A549 (cell line): ENCODE results near the gene LRRC45. TPM values are rescaled to one million over a fixed set of nuclear protein-coding genes. Genes with fewer than 3 reads are reported as not detected.

Source experiments
- ATAC-seq, 2 experiments: fragments of 200-7000 bp in 1 of 2; fragments of >200 bp in 1 of 2; cut with Nextera tagmentation in 1 of 2; cut with Tn5 transposase in 1 of 2; 3 replicates each; pipeline versions ENCODE4 v1.8.0 to v1.9.1; 2018 to 2020; ENCODE audit warnings: mild to moderate bottlenecking in 1 of 2, moderate library complexity in 1 of 2
- CTCF ChIA-PET: fragments of 300-600 bp; sonication (Branson Sonifier 250); formaldehyde crosslinking; extraction: SDS; loops from one replicate; lab custom pipeline; 2021; ENCODE audit warnings: antibody characterized with exemption, inconsistent platforms; lab: Yijun Ruan, JAX
- POLR2A ChIA-PET: fragments of 350-600 bp; formaldehyde crosslinking; extraction: SDS; loops from one replicate; lab custom pipeline; 2021; ENCODE audit warnings: antibody characterized with exemption, inconsistent platforms; lab: Yijun Ruan, JAX
- DNase-seq, 2 experiments: peaks; one replicate each; pipeline versions ENCODE4 v3.0.0 to v3.0.0-alpha.2; 2011 to 2016; ENCODE audit warnings: low read depth in 1 of 2, low spot score in 1 of 2
- FAIRE-seq: peaks from 2 replicates; lab custom pipeline; 2011; peaks lifted over from hg19 to GRCh38; lab: Jason Lieb, UNC
- H3K27ac ChIP-seq, 2 experiments: fragments of >200 bp; sonication (Bioruptor Twin); formaldehyde crosslinking; 3 replicates each; pipeline ENCODE4 v1.5.1; 2016 to 2017
- H3K4me1 ChIP-seq: fragments of >200 bp; sonication (Bioruptor Twin); formaldehyde crosslinking; 3 replicates; pipeline ENCODE4 v1.6.1; 2016
- H3K4me2 ChIP-seq: fragments of >200 bp; sonication (Bioruptor Twin); formaldehyde crosslinking; 3 replicates; pipeline ENCODE4 v1.6.1; 2016
- H3K4me3 ChIP-seq: fragments of >200 bp; sonication (Bioruptor Twin); formaldehyde crosslinking; 3 replicates; pipeline ENCODE4 v1.5.1; 2016
- H3K9me3 ChIP-seq: fragments of >200 bp; sonication (Bioruptor Twin); formaldehyde crosslinking; 3 replicates; pipeline ENCODE4 v1.6.1; 2016
- ATOH8 ChIP-seq: fragments of 250-450 bp; sonication (Bioruptor Pico); IDR thresholded peaks from 2 replicates; pipeline ENCODE4 v1.5.0; 2020; ENCODE audit warnings: low read depth, mild to moderate bottlenecking, moderate library complexity
- E2F6 ChIP-seq: IDR thresholded peaks from 2 replicates; pipeline ENCODE4 v1.6.1; 2012; ENCODE audit warnings: low read depth, borderline replicate concordance
- ELK1 ChIP-seq: fragments of 150-350 bp; IDR thresholded peaks from 2 replicates; pipeline ENCODE4 v1.6.1; 2014; ENCODE audit warnings: low read depth, mild to moderate bottlenecking, low read length
- HEYL ChIP-seq: fragments of 250-450 bp; sonication (Bioruptor Pico); IDR thresholded peaks from 2 replicates; pipeline ENCODE4 v1.8.0; 2021; ENCODE audit warnings: mild to moderate bottlenecking, moderate library complexity
- HOXB13 ChIP-seq: fragments of 250-450 bp; sonication (Bioruptor Pico); IDR thresholded peaks from 2 replicates; pipeline ENCODE4 v1.5.0; 2020; ENCODE audit warnings: low read depth, mild to moderate bottlenecking, moderate library complexity
- MYC ChIP-seq: IDR thresholded peaks from 2 replicates; pipeline ENCODE4 v1.6.1; 2012; ENCODE audit warnings: mild to moderate bottlenecking, inconsistent platforms, low read length, improper control_type of control experiment, borderline replicate concordance
- POLR2A ChIP-seq: IDR thresholded peaks from 2 replicates; pipeline ENCODE4 v1.6.1; 2012; ENCODE audit warnings: mild to moderate bottlenecking, low read length
- REST ChIP-seq: fragments of 200-600 bp; sonication (generic); IDR thresholded peaks from 2 replicates; pipeline ENCODE4 v1.6.1; 2016; ENCODE audit warnings: antibody characterized with exemption, mild to moderate bottlenecking, moderate library complexity
- RFX5 ChIP-seq: fragments of 450-650 bp; IDR thresholded peaks from 2 replicates; pipeline ENCODE4 v1.7.1; 2014; ENCODE audit warnings: antibody characterized with exemption, mild to moderate bottlenecking, moderate library complexity
- USF2 ChIP-seq: fragments of 450-650 bp; IDR thresholded peaks from 2 replicates; pipeline ENCODE4 v1.6.1; 2014; ENCODE audit warnings: antibody characterized with exemption
- ZFP36 ChIP-seq: fragments of 450-650 bp; IDR thresholded peaks from 2 replicates; pipeline ENCODE4 v1.6.1; 2014; ENCODE audit warnings: borderline replicate concordance; ENCODE audit not compliant: partially characterized antibody
- WGBS: methylation state at CpG from one replicate; pipeline ENCODE4 v1.1.6; 2017; ENCODE audit errors: missing lambda C conversion rate; 5-methylcytosine and 5-hydroxymethylcytosine counted together
- polyA minus RNA-seq: library from RNA; depleted of rRNA, polyadenylated mRNA; stranded (reverse); fragments of >200 nt; gene quantifications from 2 replicates; pipeline ENCODE4 v1.2.3, GENCODE V29; 2011; rRNA and poly(A)+ RNA removed
- polyA plus RNA-seq, 4 experiments: library from polyadenylated mRNA; depleted of rRNA in 3 of 4; stranded (reverse); fragments of >200 nt; fragmentation: RNase III in 1 of 4; extraction: RNeasy Plus Mini Kit Qiagen cat#74134 plus additional on column Dnase treatment in 1 of 4; gene quantifications; 2 replicates in 3 of 4; 3 replicates in 1 of 4; pipeline ENCODE4 v1.2.3, GENCODE V29; 2011 to 2017

Gene LRRC45
- 6.0 and 6.4 TPM in 2 replicates for polyA plus RNA-seq (2011; rRNA removed)
- 24.4 and 25.8 TPM in 2 replicates for polyA plus RNA-seq (2012; cell fraction: cytosol; rRNA removed)
- polyA plus RNA-seq (2012; cell fraction: nucleus; rRNA removed) = 100 and 111 TPM in 2 replicates
- 19.1 to 24.5 TPM (median 21.6 TPM) in 3 replicates for polyA plus RNA-seq (2017; fragmentation: RNase III; extraction: RNeasy Plus Mini Kit Qiagen cat#74134 plus additional on column Dnase treatment)
- polyA minus RNA-seq = 4.9 and 7.3 TPM in 2 replicates

GRCh38 chr17:82022981-82023446 lies at the start of gene LRRC45:
LRRC45 (plus strand) TSS chr17:82023305; CDS start chr17:82023644, 339 bp downstream.
- no peak for TF ChIP-seq POLR2A
- TF ChIP-seq RFX5 = peak; percentile 18; the same call in 1 of the 2 replicates
- TF ChIP-seq HEYL (CRISPR knock-in tag) = no peak
- peak; percentile 12; the same call in 1 of the 2 replicates for TF ChIP-seq MYC
- peak; percentile 40; the same call in 1 of the 2 replicates for TF ChIP-seq REST
- no peak for TF ChIP-seq HOXB13 (CRISPR knock-in tag)
- peak; percentile 38; the same call in 1 of the 2 replicates for TF ChIP-seq USF2
- no peak for TF ChIP-seq ATOH8 (CRISPR knock-in tag)
- no peak for TF ChIP-seq ZFP36
- TF ChIP-seq E2F6 = 0 out of 2 replicates have a peak, but pooled peaks have one; percentile 54
- ChIA-PET CTCF (interaction anchor here (0.7 to 33.2 kb wide), 15 partner anchors 10 to 154 kb away, joined by 3 to 794 read pairs (median 32); partner anchors contain the start of genes ASPSCR1, DCXR, MAFG and MYADML2), POLR2A (interaction anchor here (0.6 to 3.9 kb wide), 12 partner anchors 10 to 142 kb away, joined by 3 to 38 read pairs (median 4); partner anchors contain the start of genes DCXR, FASN and MAFG)
- DNase-seq = peak; percentile 99 to 100
- WGBS = 0% methylated on average over 9 of the region's 42 CpGs
- Histone ChIP-seq H3K4me3 (peak within 1 kb of the TSS; percentile 77), H3K27ac (peak within 1 kb of the TSS; percentile 80 to 92), H3K9me3 (no peaks in the 10 kb centered on the region), H3K4me1 (peaks cover 39% of the 10 kb centered on the region), H3K4me2 (peak within 1 kb of the TSS; percentile 93)
- ATAC-seq = peak; percentile 67 to 89
- FAIRE-seq = peak; percentile 88

- H3K27ac ChIP-seq = no peak overlapping the region
- FAIRE-seq = no peak
- POLR2A ChIA-PET = no interaction called here
- peaks cover 28% of the 10 kb centered on the region for H3K9me3 ChIP-seq
- peak in 1 of 2 experiments; percentile 51 for DNase-seq
- no peak for TF ChIP-seq ELK1
- TF ChIP-seq, all 56 proteins: peak for 0
- Histone ChIP-seq H3K4me2 (no peak overlapping the region), H3K4me3 (no peak overlapping the region), H3K4me1 (peaks cover 8% of the 10 kb centered on the region)
- CTCF ChIA-PET = interaction anchor here (0.6 to 7.1 kb wide), 8 partner anchors 11 to 64 kb away, joined by 3 to 52 read pairs (median 10); partner anchors contain the start of genes CENPX, DCXR, LRRC45 and NOTUM
- ATAC-seq = no peak
Observed at GRCh38 chr17:81973432-81973831, 49.7 kb upstream of the LRRC45 start.
